ENCODE results near the gene CISH.

DNA sequence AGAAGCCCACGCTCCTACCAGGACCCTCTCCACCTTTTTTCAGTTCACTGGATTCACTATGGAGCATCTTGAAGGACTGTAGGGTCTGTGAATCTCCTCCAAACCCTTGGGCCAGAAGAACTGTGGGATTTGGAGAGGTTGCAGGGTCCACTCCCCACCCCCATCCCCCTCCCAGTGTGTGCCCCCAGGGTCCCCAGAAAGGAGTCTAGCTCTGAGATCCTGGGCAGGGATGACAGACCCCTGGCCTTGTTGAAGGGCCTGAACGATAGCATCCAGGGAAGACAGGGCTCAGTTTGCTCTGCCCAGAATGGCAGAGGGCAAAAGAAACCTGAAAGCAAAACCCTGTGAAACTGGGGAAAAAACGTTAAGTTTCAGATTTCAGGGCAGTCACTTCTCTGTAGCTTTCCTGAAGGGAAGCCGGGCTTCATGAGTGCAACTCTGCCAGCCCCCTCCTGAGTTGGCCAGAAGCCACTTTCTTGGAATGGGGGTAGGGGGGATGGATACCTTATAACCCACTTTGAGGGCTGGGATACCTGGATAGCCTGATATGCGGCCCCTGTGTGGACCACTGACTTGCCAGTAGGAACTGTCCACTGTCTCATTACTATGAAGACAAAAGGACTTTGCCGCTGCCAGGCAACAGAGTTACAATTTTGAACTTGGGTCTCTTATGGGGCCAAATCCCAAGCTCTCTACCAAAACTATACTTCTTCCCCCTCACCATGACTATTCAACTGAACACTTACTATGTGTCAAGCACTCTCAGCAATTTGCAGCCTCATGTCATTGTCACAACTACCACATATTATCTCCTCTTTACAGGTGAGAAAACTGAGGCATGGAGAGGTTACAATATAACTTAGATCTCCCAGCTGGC, 1.6 kb upstream of the CISH start:
- TF ChIP-seq, protein P1, sequence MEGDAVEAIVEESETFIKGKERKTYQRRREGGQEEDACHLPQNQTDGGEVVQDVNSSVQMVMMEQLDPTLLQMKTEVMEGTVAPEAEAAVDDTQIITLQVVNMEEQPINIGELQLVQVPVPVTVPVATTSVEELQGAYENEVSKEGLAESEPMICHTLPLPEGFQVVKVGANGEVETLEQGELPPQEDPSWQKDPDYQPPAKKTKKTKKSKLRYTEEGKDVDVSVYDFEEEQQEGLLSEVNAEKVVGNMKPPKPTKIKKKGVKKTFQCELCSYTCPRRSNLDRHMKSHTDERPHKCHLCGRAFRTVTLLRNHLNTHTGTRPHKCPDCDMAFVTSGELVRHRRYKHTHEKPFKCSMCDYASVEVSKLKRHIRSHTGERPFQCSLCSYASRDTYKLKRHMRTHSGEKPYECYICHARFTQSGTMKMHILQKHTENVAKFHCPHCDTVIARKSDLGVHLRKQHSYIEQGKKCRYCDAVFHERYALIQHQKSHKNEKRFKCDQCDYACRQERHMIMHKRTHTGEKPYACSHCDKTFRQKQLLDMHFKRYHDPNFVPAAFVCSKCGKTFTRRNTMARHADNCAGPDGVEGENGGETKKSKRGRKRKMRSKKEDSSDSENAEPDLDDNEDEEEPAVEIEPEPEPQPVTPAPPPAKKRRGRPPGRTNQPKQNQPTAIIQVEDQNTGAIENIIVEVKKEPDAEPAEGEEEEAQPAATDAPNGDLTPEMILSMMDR (conservative IDR thresholded peaks at IDR 0.05): no peak
- TF ChIP-seq ZFX (IDR thresholded peaks at IDR 0.05): no peak
